ENCODE results near the gene UBXN7. TPM values are rescaled to one million over a fixed set of nuclear protein-coding genes. Genes with fewer than 3 reads are reported as not detected.

Gene UBXN7
- total and polyA plus RNA-seq, 2 of the 4 experiments (the other 2 are of a cell fraction): 8.6 to 16.1 TPM

- H3K4me1 ChIP-seq (ENCODE audit: control insufficient read depth, insufficient read depth, low read length): no peaks in the 10 kb centered on the region
- peak within 1 kb of the TSS; percentile 91 for H2AK9ac ChIP-seq (replicated peaks; ENCODE audit: low read depth, low read length, poor library complexity)
- peak within 1 kb of the TSS; percentile 88 for H3K56ac ChIP-seq (ENCODE audit: extremely low read depth, insufficient read depth, low read length)
- in situ Hi-C loops (cut with MboI; ENCODE audit: low sequenced_read_pairs): no loop called here
- peak within 1 kb of the TSS; percentile 66 for H3K4me3 ChIP-seq (ENCODE audit: insufficient read depth, low read depth, low read length)
- peak within 1 kb of the TSS; percentile 72; the same call in 1 of the 3 replicates for H2BK15ac ChIP-seq (ENCODE audit: low read depth, low read length)
- no peaks in the 10 kb centered on the region for H3K36me3 ChIP-seq (ENCODE audit: control insufficient read depth, insufficient read depth, low read length)
- BruUV-seq (replicated peaks): no TSS peak
- H3K18ac ChIP-seq (ENCODE audit: low read depth, low read length): peak within 1 kb of the TSS; percentile 65
- peak within 1 kb of the TSS; percentile 85 for H2AK5ac ChIP-seq (ENCODE audit: low read depth, low read length)
- intact Hi-C loops (cut with micrococcal nuclease): loop anchor here (1.0 kb wide), 1 partner anchor 113 kb away; no protein-coding TSS in a partner anchor
- H4K5ac ChIP-seq (ENCODE audit: low read depth, low read length): peak within 1 kb of the TSS; percentile 90
- H2BK20ac ChIP-seq (ENCODE audit: low read depth, low read length): no peak within 1 kb of the TSS
- DNase-seq (peak; percentile 84), ATAC-seq (ENCODE audit: low read depth) (peak; percentile 95)
- CTCF ChIA-PET: interaction anchor here (0.6 to 1.0 kb wide), 2 partner anchors 64 to 243 kb away, joined by 3 to 6 read pairs; no protein-coding TSS in a partner anchor
- WGBS, 2 experiments (ENCODE audit: extremely low coverage in 2 of 2, insufficient read length in 1 of 2): 0% methylated on average over 35 of the region's 92 CpGs; no CpG with 5 or more reads in 1 of the 2 experiments
- H3K27ac ChIP-seq (ENCODE audit: insufficient read depth, low read length): peak within 1 kb of the TSS; percentile 76
- no peaks in the 10 kb centered on the region for H3K9me3 ChIP-seq (ENCODE audit: control insufficient read depth, insufficient read depth, low read length)
- peak within 1 kb of the TSS; percentile 76; the same call in 1 of the 2 replicates for H2BK120ac ChIP-seq (ENCODE audit: low read depth, low read length)
- POLR2A ChIA-PET (ENCODE audit: unreplicated experiment): interaction anchor here (0.6 kb wide), 1 partner anchor 16 kb away, joined by 7 read pairs; no protein-coding TSS in a partner anchor
- dilution Hi-C loops (cut with HindIII; ENCODE audit: low sequenced_read_pairs, unreplicated experiment): no loop called here
- peak within 1 kb of the TSS; percentile 85 for H3K9ac ChIP-seq (ENCODE audit: low read depth, low read length)
- H3K23ac ChIP-seq (ENCODE audit: low read depth, low read length): peak within 1 kb of the TSS; percentile 90
- H3K4me2 ChIP-seq (ENCODE audit: low read depth, low read length): peak within 1 kb of the TSS; percentile 92
- no peaks in the 10 kb centered on the region for H3K27me3 ChIP-seq (ENCODE audit: control insufficient read depth, insufficient read depth, low read length)
- H4K8ac ChIP-seq (ENCODE audit: low read depth in 2 of 2, low read length in 2 of 2): peak within 1 kb of the TSS; percentile 49 to 94; a peak in 3 of 4 replicates
- H3K9me1 ChIP-seq (ENCODE audit: insufficient read depth, low read length): peaks cover 9% of the 10 kb centered on the region; the same call in 1 of the 2 replicates
- H3K79me1 ChIP-seq (ENCODE audit: low read depth in 1 of 2, low read length in 2 of 2): peaks cover 9 to 24% of the 10 kb centered on the region in 2 experiments
- peak within 1 kb of the TSS; percentile 99 for H2AFZ ChIP-seq (replicated peaks; ENCODE audit: low read length, poor library complexity)
- H4K91ac ChIP-seq (ENCODE audit: insufficient read depth, low read depth, low read length): peak within 1 kb of the TSS; percentile 85
- no peaks in the 10 kb centered on the region; the same call in none of the 2 replicates for H4K20me1 ChIP-seq (ENCODE audit: insufficient read depth, low read length)
- H3K4ac ChIP-seq (ENCODE audit: low read depth, low read length): peak within 1 kb of the TSS; percentile 89
- peak within 1 kb of the TSS; percentile 20 for H2BK5ac ChIP-seq (ENCODE audit: low read depth, low read length, poor library complexity, severe bottlenecking)
- H3K14ac ChIP-seq (replicated peaks; ENCODE audit: low read depth, low read length): peak within 1 kb of the TSS; percentile 93
- TF ChIP-seq ELK1 (IDR thresholded peaks at IDR 0.05; ENCODE audit: borderline replicate concordance, low read depth, low read length) (no peak), BHLHE40 (IDR thresholded peaks at IDR 0.05; ENCODE audit: low read depth, low read length) (no peak), NFE2L2 (IDR thresholded peaks at IDR 0.05; ENCODE audit: low read depth, low read length) (no peak), SMC3 (IDR thresholded peaks at IDR 0.05; ENCODE audit: low read depth, low read length) (no peak), USF2 (IDR thresholded peaks at IDR 0.05; ENCODE audit: low read depth, low read length) (no peak), MXI1 (IDR thresholded peaks at IDR 0.05; ENCODE audit: borderline replicate concordance, low read depth, low read length) (peak; percentile 82; the same call in 1 of the 2 replicates), FOS (IDR thresholded peaks at IDR 0.05; ENCODE audit: low read depth, low read length) (no peak), RAD21 (IDR thresholded peaks at IDR 0.05; ENCODE audit: low read length) (no peak), RFX5 (IDR thresholded peaks at IDR 0.05; ENCODE audit: low read depth, low read length) (no peak), MAFK (IDR thresholded peaks at IDR 0.05; ENCODE audit: low read depth, low read length) (no peak), CHD1 (IDR thresholded peaks at IDR 0.05; ENCODE audit: low read depth, low read length) (no peak), POLR2A (IDR thresholded peaks at IDR 0.05; ENCODE audit: low read depth, low read length) (no peak; the same call in 1 of the 2 replicates)
- TF ChIP-seq, protein P1, sequence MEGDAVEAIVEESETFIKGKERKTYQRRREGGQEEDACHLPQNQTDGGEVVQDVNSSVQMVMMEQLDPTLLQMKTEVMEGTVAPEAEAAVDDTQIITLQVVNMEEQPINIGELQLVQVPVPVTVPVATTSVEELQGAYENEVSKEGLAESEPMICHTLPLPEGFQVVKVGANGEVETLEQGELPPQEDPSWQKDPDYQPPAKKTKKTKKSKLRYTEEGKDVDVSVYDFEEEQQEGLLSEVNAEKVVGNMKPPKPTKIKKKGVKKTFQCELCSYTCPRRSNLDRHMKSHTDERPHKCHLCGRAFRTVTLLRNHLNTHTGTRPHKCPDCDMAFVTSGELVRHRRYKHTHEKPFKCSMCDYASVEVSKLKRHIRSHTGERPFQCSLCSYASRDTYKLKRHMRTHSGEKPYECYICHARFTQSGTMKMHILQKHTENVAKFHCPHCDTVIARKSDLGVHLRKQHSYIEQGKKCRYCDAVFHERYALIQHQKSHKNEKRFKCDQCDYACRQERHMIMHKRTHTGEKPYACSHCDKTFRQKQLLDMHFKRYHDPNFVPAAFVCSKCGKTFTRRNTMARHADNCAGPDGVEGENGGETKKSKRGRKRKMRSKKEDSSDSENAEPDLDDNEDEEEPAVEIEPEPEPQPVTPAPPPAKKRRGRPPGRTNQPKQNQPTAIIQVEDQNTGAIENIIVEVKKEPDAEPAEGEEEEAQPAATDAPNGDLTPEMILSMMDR (conservative IDR thresholded peaks at IDR 0.05; ENCODE audit: low read depth, low read length): no peak; the same call in 1 of the 2 replicates
These were observed 114.3 kb downstream of the UBXN7 start, which contains the start of gene DYNLT2B for GRCh38 chr3:196317687-196318467. Gene DYNLT2B, minus strand, starts transcription at chr3:196318240. Its CDS starts 88 bp downstream, at chr3:196318152.
